ENCODE measurements around the gene PRR7.

PRR7 gene

GRCh38 chr5:177489119-177489716, 42.6 kb downstream of the PRR7 start:
- H3K4me3 ChIP-seq (replicated peaks; ENCODE audit: low read depth, low read length), result no peak overlapping the region
- TF ChIP-seq CTCF (IDR thresholded peaks at IDR 0.05; ENCODE audit: low read depth, low read length, missing control alignments), result peak; percentile 10
- DNase-seq (ENCODE audit: extremely low read depth, low read depth), result no peak

GRCh38 chr5:177490311-177490991, 43.8 kb downstream of the PRR7 start:
- no peak for TF ChIP-seq CTCF (IDR thresholded peaks at IDR 0.05; ENCODE audit: low read depth, low read length, missing control alignments)
- H3K4me3 ChIP-seq (replicated peaks; ENCODE audit: low read depth, low read length), result no peak overlapping the region
- DNase-seq (ENCODE audit: extremely low read depth, low read depth), result no peak

GRCh38 chr5:177490992-177491391, 44.4 kb downstream of the PRR7 start:
- H3K4me3 ChIP-seq (replicated peaks; ENCODE audit: low read depth, low read length), result no peak overlapping the region
- DNase-seq (ENCODE audit: extremely low read depth, low read depth), result no peak
- no peak for TF ChIP-seq CTCF (IDR thresholded peaks at IDR 0.05; ENCODE audit: low read depth, low read length, missing control alignments)

GRCh38 chr5:177491429-177491945, 44.9 kb downstream of the PRR7 start:
- peak; percentile 78 for TF ChIP-seq CTCF (IDR thresholded peaks at IDR 0.05; ENCODE audit: low read depth, low read length, missing control alignments)
- H3K4me3 ChIP-seq (replicated peaks; ENCODE audit: low read depth, low read length), result no peak overlapping the region
- no peak for DNase-seq (ENCODE audit: extremely low read depth, low read depth)

GRCh38 chr5:177491983-177492746, 45.6 kb downstream of the PRR7 start:
- no peak overlapping the region for H3K4me3 ChIP-seq (replicated peaks; ENCODE audit: low read depth, low read length)
- DNase-seq (ENCODE audit: extremely low read depth, low read depth), result no peak
- TF ChIP-seq CTCF (IDR thresholded peaks at IDR 0.05; ENCODE audit: low read depth, low read length, missing control alignments), result no peak

GRCh38 chr5:177492841-177493240, 46.2 kb downstream of the PRR7 start:
- DNase-seq (ENCODE audit: extremely low read depth, low read depth), result no peak
- no peak for TF ChIP-seq CTCF (IDR thresholded peaks at IDR 0.05; ENCODE audit: low read depth, low read length, missing control alignments)
- no peak overlapping the region for H3K4me3 ChIP-seq (replicated peaks; ENCODE audit: low read depth, low read length)

Measured in HFF-Myc (cell line).